ENCODE data around the gene SDK1.

- no peak for TF ChIP-seq CTCF (conservative IDR thresholded peaks at IDR 0.05; ENCODE audit: low read length)
- no peak for TF ChIP-seq EZH2phosphoT487 (IDR thresholded peaks at IDR 0.05; ENCODE audit: borderline replicate concordance, low read depth, low read length)
Observed at GRCh38 chr7:3453398-3453797, 152.3 kb downstream of the SDK1 start.

All from OCI-LY7 (cell line).